Cardiac muscle cell (in vitro differentiated cells and primary cell): ENCODE data around the gene NRIP3. TPM values are rescaled to one million over a fixed set of nuclear protein-coding genes. Genes with fewer than 3 reads are reported as not detected.

ENCODE experiments used
- DNase-seq, 2 donors: peaks; one replicate each; pipeline versions ENCODE4 v3.0.0 to v3.0.0-alpha.2; 2010 to 2017; ENCODE audit warnings: low read depth in 1 of 2, low spot score in 1 of 2
- H3K27ac ChIP-seq: fragments of 200-600 bp; sonication (generic); 2 replicates; pipeline ENCODE4 v1.5.1; 2016
- H3K27me3 ChIP-seq: fragments of 200-600 bp; sonication (generic); 2 replicates; pipeline ENCODE4 v1.6.0; 2016; ENCODE audit warnings: control low read depth
- H3K36me3 ChIP-seq: fragments of 200-600 bp; sonication (generic); 2 replicates; pipeline ENCODE4 v1.5.1; 2016; ENCODE audit warnings: control low read depth
- H3K4me1 ChIP-seq: fragments of 200-600 bp; sonication (generic); 2 replicates; pipeline ENCODE4 v1.8.1; 2017; ENCODE audit warnings: low read depth, mild to moderate bottlenecking, mixed run types
- H3K4me3 ChIP-seq: fragments of 200-600 bp; sonication (generic); 2 replicates; pipeline ENCODE4 v1.5.1; 2016; ENCODE audit warnings: mild to moderate bottlenecking
- H3K9me3 ChIP-seq: fragments of 200-600 bp; sonication (generic); 2 replicates; pipeline ENCODE4 v1.5.1; 2017; ENCODE audit warnings: low read depth, mild to moderate bottlenecking, control low read depth
- CTCF ChIP-seq: IDR thresholded peaks from 2 replicates; pipeline ENCODE4 v1.5.1; 2012; ENCODE audit warnings: low read depth, mild to moderate bottlenecking, low read length
- polyA plus RNA-seq: library from polyadenylated mRNA; unstranded; fragments of >200 nt; fragmentation: Nextera tagmentation; extraction: Ambion mirVana; gene quantifications from 2 replicates; pipeline ENCODE4 v1.2.1, GENCODE V29; 2016
- total RNA-seq: library from RNA; depleted of rRNA; stranded (reverse); fragments of >200 nt; gene quantifications from 2 replicates; pipeline ENCODE4 v1.2.3, GENCODE V29; 2016

NRIP3 gene
- total RNA-seq (2.1 and 2.5 TPM in 2 replicates), polyA plus RNA-seq (0.04 and 0.57 TPM in 2 replicates)

- Histone ChIP-seq H3K9me3 (no peaks in the 10 kb centered on the region), H3K4me1 (no peaks in the 10 kb centered on the region), H3K4me3 (peak within 1 kb of the TSS; percentile 25), H3K27ac (no peak within 1 kb of the TSS), H3K36me3 (no peaks in the 10 kb centered on the region), H3K27me3 (peaks cover 97% of the 10 kb centered on the region)
- DNase-seq, result peak; percentile 66 to 81
- TF ChIP-seq CTCF, result no peak
Observed at GRCh38 chr11:9003573-9004182, at the start of gene NRIP3. NRIP3 (minus strand) TSS chr11:9004001; CDS start chr11:9003935, 66 bp downstream.

- TF ChIP-seq CTCF, result no peak
- Histone ChIP-seq H3K9me3 (no peaks in the 10 kb centered on the region), H3K27me3 (no peaks in the 10 kb centered on the region), H3K4me3 (no peak overlapping the region), H3K4me1 (peaks cover 16% of the 10 kb centered on the region), H3K36me3 (no peaks in the 10 kb centered on the region), H3K27ac (no peak overlapping the region)
- DNase-seq, result no peak
Observed at GRCh38 chr11:9052316-9052715, 48.5 kb upstream of the NRIP3 start.

- no peak overlapping the region for H3K27ac ChIP-seq
- no peak for TF ChIP-seq CTCF
- DNase-seq, result no peak
Observed at GRCh38 chr11:9049959-9050358, 46.2 kb upstream of the NRIP3 start.

GRCh38 chr11:9047964-9048523 is 44.2 kb upstream of the NRIP3 start:
- Histone ChIP-seq H3K9me3 (no peaks in the 10 kb centered on the region), H3K27ac (peak overlapping the region; percentile 45), H3K4me1 (peaks cover 16% of the 10 kb centered on the region), H3K27me3 (no peaks in the 10 kb centered on the region), H3K4me3 (no peak overlapping the region), H3K36me3 (no peaks in the 10 kb centered on the region)
- TF ChIP-seq CTCF, result no peak
- DNase-seq, result peak; percentile 45 to 77

More at GRCh38 chr11:9049959-9050358, 46.2 kb upstream of the NRIP3 start:
- Histone ChIP-seq H3K9me3 (no peaks in the 10 kb centered on the region), H3K4me3 (no peak overlapping the region), H3K27me3 (no peaks in the 10 kb centered on the region), H3K4me1 (peaks cover 16% of the 10 kb centered on the region), H3K36me3 (no peaks in the 10 kb centered on the region)

DNA sequence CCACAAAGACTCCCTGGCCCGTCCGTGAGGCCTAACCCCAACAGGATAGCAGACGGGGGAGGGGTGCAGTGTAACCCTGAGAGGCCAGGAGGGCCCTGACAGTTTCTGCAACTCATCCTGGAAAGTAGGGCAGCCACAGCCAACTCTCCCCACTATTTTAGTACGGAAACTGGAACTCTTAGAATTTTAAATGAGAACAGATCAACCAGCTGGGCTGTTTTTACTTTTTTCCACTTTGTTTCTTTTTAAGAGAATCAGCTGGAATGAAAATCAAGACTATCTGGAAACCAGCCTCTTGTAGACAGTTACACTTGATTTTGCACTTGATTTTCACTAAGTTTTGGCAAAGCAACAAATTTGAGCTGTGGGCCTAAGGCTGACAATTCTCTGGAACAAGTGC is 42.7 kb upstream of the NRIP3 start:
- Histone ChIP-seq H3K27ac (no peak overlapping the region), H3K36me3 (no peaks in the 10 kb centered on the region), H3K4me3 (no peak overlapping the region), H3K9me3 (no peaks in the 10 kb centered on the region), H3K4me1 (peaks cover 16% of the 10 kb centered on the region), H3K27me3 (no peaks in the 10 kb centered on the region)
- no peak for TF ChIP-seq CTCF
- DNase-seq, result peak in 1 of 2 donors; percentile 14
